HL-60 (cell line): ENCODE measurements around the gene AKR7A3.

Source experiments
- CTCF ChIP-seq: IDR thresholded peaks from one replicate; pipeline ENCODE4 v1.5.1; 2011; ENCODE audit warnings: low read length, control low read depth, inconsistent platforms; ENCODE audit not compliant: insufficient read depth
- POLR2AphosphoS5 ChIP-seq: IDR thresholded peaks from 2 replicates; pipeline ENCODE4 v1.6.1; 2012; ENCODE audit warnings: low read depth
- REST ChIP-seq: IDR thresholded peaks from 2 replicates; pipeline ENCODE4 v1.6.1; 2012; ENCODE audit warnings: low read depth; ENCODE audit not compliant: insufficient replicate concordance
- SPI1 ChIP-seq: IDR thresholded peaks from 2 replicates; pipeline ENCODE4 v1.6.1; 2012; ENCODE audit warnings: low read depth, mild to moderate bottlenecking, borderline replicate concordance

- no peak for TF ChIP-seq CTCF
- no peak for TF ChIP-seq REST
- TF ChIP-seq POLR2AphosphoS5, result no peak
- TF ChIP-seq SPI1, result no peak
Observed at GRCh38 chr1:19324665-19324990, 36.1 kb upstream of the AKR7A3 start.
